ENCODE data around the gene DZIP1L. TPM values are rescaled to one million over a fixed set of nuclear protein-coding genes. Genes with fewer than 3 reads are reported as not detected.

DZIP1L gene
- total RNA-seq, 1 donor from 2014 or later: 7.7 TPM

DNA sequence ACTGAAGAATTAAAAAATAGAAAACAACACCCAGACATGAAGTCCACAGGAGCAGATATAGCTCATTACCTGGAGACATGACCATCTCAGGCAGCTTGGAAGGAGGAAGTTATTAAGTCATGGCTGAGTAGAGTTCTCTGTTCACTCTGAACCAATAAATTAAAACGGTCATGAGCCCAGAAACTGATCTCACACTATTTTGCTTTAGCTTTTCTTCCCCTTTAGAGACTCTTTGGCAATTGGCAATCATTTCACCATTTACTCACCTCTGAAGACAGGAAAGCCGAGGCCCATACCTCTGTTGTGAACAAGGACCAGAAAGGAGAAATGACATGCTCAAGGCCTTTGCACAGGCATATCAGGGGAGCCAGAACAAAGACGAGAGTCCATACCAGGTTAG, 78.8 kb downstream of the DZIP1L start:
- no peak overlapping the region for H3K4me3 Mint-ChIP-seq (ENCODE audit: unreplicated experiment)
- H3K36me3 Mint-ChIP-seq (ENCODE audit: low read depth, unreplicated experiment): no peaks in the 10 kb centered on the region
- no peaks in the 10 kb centered on the region for H3K9me3 Mint-ChIP-seq (ENCODE audit: unreplicated experiment)
- DNase-seq (ENCODE audit: low spot score): no peak
- TF ChIP-seq, protein P1, sequence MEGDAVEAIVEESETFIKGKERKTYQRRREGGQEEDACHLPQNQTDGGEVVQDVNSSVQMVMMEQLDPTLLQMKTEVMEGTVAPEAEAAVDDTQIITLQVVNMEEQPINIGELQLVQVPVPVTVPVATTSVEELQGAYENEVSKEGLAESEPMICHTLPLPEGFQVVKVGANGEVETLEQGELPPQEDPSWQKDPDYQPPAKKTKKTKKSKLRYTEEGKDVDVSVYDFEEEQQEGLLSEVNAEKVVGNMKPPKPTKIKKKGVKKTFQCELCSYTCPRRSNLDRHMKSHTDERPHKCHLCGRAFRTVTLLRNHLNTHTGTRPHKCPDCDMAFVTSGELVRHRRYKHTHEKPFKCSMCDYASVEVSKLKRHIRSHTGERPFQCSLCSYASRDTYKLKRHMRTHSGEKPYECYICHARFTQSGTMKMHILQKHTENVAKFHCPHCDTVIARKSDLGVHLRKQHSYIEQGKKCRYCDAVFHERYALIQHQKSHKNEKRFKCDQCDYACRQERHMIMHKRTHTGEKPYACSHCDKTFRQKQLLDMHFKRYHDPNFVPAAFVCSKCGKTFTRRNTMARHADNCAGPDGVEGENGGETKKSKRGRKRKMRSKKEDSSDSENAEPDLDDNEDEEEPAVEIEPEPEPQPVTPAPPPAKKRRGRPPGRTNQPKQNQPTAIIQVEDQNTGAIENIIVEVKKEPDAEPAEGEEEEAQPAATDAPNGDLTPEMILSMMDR (IDR thresholded peaks at IDR 0.05; ENCODE audit: unreplicated experiment): no peak
- no peak overlapping the region for H3K27ac Mint-ChIP-seq (ENCODE audit: unreplicated experiment)
- H3K27me3 Mint-ChIP-seq (ENCODE audit: unreplicated experiment): peaks cover 1% of the 10 kb centered on the region
- H3K4me1 Mint-ChIP-seq (ENCODE audit: unreplicated experiment): no peaks in the 10 kb centered on the region

DNA sequence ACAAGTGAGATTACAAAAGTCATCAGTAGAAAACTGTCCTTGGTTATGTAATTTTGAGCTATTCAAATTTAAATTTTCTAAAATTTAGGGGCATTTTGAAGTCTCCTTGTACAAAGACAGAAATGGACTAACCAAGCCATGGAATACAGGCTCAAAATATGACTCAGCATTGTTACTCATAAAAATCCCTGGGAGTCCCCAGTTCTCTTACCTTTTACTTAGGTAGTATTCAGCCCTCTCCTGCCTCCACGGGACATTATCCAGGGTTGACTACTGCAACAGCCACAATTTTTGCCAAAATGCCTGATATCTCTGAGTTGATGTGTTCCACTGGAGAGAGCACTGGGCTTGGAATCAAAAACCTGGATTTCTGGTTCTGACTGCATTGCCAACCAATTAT, 80.5 kb downstream of the DZIP1L start:
- no peak for DNase-seq (ENCODE audit: low spot score)
- no peaks in the 10 kb centered on the region for H3K4me1 Mint-ChIP-seq (ENCODE audit: unreplicated experiment)
- TF ChIP-seq, protein P1 (IDR thresholded peaks at IDR 0.05; ENCODE audit: unreplicated experiment): no peak
- H3K27me3 Mint-ChIP-seq (ENCODE audit: unreplicated experiment): peaks cover 1% of the 10 kb centered on the region
- H3K27ac Mint-ChIP-seq (ENCODE audit: unreplicated experiment): no peak overlapping the region
- no peaks in the 10 kb centered on the region for H3K9me3 Mint-ChIP-seq (ENCODE audit: unreplicated experiment)
- no peaks in the 10 kb centered on the region for H3K36me3 Mint-ChIP-seq (ENCODE audit: low read depth, unreplicated experiment)
- H3K4me3 Mint-ChIP-seq (ENCODE audit: unreplicated experiment): no peak overlapping the region

DNA sequence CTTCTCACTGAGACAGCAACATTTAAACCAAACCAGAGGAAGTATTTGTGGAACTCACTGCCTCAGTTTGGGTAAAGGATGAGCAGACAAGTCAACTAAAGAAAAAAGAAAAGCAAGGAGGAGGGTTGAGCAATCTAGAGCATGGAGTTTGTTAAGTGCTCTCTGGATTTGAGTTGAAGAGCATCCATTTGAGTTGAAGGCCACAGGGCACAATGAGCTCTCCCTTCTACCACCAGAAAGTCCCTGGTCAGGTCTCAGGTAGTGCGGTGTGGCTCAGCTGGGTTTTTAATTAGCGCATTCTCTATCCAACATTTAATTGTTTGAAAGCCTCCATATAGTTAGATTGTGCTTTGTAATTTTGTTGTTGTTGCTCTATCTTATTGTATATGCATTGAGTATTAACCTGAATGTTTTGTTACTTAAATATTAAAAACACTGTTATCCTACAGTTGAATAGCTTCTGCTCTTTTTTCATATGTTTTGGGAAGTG, 82.2 kb downstream of the DZIP1L start:
- Mint-ChIP-seq H3K36me3 (ENCODE audit: low read depth, unreplicated experiment) (no peaks in the 10 kb centered on the region), H3K27me3 (ENCODE audit: unreplicated experiment) (peaks cover 5% of the 10 kb centered on the region), H3K27ac (ENCODE audit: unreplicated experiment) (no peak overlapping the region), H3K4me1 (ENCODE audit: unreplicated experiment) (no peaks in the 10 kb centered on the region), H3K4me3 (ENCODE audit: unreplicated experiment) (no peak overlapping the region), H3K9me3 (ENCODE audit: unreplicated experiment) (no peaks in the 10 kb centered on the region)
- TF ChIP-seq, protein P1 (IDR thresholded peaks at IDR 0.05; ENCODE audit: unreplicated experiment): no peak
- DNase-seq (ENCODE audit: low spot score): no peak

DNA sequence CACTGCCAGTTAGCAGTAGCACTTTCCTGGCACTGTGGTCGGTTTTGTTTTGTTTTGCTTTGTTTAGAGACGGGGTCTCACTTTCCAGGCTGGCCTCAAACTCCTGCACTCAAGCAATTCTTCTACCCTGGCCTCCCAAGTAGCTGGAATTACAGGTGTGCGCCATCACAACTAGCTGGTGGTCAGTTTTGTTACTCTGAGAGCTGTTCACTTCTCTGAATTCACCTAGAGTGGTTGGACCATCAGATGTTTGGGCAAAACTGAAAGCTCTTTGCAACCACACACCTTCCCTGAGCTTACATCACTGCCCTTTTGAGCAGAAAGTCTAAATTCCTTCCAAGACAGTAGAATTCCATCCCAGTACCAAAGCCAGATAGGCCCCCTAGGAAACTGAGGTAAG, 82.8 kb downstream of the DZIP1L start:
- Mint-ChIP-seq H3K9me3 (ENCODE audit: unreplicated experiment) (no peaks in the 10 kb centered on the region), H3K4me1 (ENCODE audit: unreplicated experiment) (no peaks in the 10 kb centered on the region), H3K27ac (ENCODE audit: unreplicated experiment) (no peak overlapping the region), H3K4me3 (ENCODE audit: unreplicated experiment) (no peak overlapping the region), H3K27me3 (ENCODE audit: unreplicated experiment) (peaks cover 4% of the 10 kb centered on the region), H3K36me3 (ENCODE audit: low read depth, unreplicated experiment) (no peaks in the 10 kb centered on the region)
- no peak for DNase-seq (ENCODE audit: low spot score)
- TF ChIP-seq, protein P1 (IDR thresholded peaks at IDR 0.05; ENCODE audit: unreplicated experiment): no peak

DNA sequence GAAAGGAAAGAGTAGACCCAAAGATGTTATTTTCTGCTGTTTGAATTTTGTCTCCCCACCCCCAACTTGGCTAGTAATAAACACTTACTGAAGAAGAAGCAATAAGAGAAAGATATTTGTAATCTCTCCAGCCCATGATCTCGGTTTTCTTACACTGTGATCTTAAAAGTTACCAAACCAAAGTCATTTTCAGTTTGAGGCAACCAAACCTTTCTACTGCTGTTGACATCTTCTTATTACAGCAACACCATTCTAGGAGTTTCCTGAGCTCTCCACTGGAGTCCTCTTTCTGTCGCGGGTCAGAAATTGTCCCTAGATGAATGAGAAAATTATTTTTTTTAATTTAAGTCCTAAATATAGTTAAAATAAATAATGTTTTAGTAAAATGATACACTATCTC, 83.9 kb downstream of the DZIP1L start:
- Mint-ChIP-seq H3K4me3 (ENCODE audit: unreplicated experiment) (no peak overlapping the region), H3K4me1 (ENCODE audit: unreplicated experiment) (no peaks in the 10 kb centered on the region), H3K9me3 (ENCODE audit: unreplicated experiment) (no peaks in the 10 kb centered on the region), H3K27me3 (ENCODE audit: unreplicated experiment) (peaks cover 4% of the 10 kb centered on the region), H3K36me3 (ENCODE audit: low read depth, unreplicated experiment) (no peaks in the 10 kb centered on the region), H3K27ac (ENCODE audit: unreplicated experiment) (no peak overlapping the region)
- TF ChIP-seq, protein P1 (IDR thresholded peaks at IDR 0.05; ENCODE audit: unreplicated experiment): no peak
- DNase-seq (ENCODE audit: low spot score): no peak
